Endothelial cell of hepatic sinusoid (primary cell): ENCODE data around the gene NFIA.

Experiments
- in situ Hi-C: cut with HindIII; loops from 2 replicates; pipeline ENCODE4 v1.10.0; 2017; ENCODE audit warnings: low sequenced_read_pairs

The NFIA gene

GRCh38 chr1:61174060-61174795 lies 91.9 kb downstream of the NFIA start:
- in situ Hi-C loops, result no loop called here

DNA sequence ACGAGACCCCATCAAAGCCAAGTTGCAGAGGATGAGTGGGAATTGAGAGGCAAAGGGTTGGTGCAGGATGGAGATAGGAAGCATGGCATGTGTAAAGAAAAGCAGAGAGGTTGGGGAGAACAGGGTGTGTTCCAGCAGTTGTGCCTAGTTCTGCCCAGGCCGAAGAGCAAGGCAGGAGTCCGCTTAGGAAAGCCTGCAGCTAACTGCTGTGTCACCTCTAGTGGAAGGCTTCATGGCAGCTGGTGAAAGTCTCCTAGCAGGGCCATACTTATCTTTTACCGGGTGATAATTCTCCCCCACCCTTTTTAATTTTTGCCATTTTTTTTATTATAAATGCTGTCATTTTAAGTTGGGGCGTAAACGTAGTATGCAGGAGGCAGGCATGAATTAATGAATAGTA lies 93.6 kb downstream of the NFIA start:
- in situ Hi-C loops, result no loop called here

DNA sequence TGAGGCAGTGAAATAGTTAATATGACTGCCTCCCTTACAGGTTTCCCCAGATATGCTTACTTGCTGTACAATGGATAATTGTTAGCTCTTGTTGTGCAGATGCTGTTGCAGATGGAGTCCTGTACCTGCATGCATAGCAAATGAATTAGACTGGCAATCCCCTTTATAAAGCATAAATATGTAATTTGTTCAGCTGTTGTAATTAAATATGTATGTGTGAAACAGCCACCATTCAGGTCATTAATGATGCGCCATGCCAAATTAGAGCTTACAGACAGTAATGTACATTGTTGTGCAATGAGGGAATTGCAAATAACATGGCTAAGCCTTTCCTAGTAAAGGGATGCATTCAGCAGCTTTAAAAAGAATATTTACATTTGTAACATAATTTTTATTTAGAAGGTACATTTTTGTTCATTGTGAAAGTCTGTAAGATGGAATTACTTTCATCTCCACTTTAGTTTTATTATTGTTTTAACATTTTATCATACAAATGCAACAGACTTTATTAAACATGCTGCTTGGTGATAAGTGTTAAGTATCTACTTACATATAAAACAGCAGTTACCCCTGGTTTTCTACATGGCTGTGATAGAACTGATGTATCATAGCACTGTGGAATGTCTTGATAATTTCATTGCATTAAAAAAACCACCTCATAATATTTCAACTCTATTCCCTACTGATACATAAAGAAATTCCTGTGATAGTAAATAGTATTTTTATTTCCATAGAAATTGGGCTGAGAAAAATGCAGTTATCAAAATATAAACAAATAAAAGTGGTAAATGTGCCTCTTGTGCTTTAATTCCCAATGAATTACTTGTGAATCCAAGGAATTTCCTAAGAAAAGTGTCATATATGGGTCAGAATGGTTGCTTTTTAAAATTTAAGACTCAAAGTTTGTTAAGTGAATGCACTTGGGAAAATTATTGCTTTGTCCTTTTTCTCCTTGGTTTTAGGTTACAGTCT lies 99.0 kb downstream of the NFIA start:
- in situ Hi-C loops, result no loop called here

DNA sequence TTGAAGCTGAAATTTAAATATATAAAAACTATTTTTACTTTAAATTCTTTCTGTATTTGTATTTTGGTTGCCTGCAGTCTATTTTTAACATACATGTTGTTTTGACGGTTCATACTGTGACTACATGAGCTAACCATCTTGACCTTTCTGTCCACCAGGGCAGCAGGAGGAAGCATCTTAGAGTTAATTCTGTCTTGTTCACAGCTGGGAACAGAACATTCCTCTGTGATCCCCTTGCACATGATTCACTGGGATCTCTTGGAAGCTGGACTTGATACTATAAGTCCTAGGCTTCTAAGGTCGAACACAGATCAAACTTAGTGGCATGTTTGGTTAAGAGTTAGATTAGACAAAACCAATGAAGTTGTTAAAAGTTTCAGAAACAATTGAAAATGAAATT lies 99.7 kb downstream of the NFIA start:
- in situ Hi-C loops, result no loop called here

DNA sequence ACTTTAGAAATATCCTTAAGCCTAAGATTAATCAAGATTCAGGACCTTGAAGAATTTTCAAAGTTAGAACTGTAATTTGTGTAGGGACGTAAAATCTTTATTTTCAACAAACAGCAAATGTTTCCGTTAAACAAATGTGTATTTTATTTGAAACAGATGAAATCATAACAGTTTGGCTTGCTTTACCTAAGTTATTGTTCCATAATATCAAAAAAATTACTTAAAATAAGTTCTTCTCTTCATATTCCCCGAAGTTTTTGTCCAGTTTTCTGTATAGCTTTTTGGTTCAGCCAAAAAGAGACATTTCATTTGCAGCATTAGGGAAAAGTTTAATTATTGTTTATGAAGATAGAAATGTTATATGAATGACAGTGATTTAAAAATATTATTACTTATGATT lies 100.1 kb downstream of the NFIA start:
- in situ Hi-C loops, result no loop called here

DNA sequence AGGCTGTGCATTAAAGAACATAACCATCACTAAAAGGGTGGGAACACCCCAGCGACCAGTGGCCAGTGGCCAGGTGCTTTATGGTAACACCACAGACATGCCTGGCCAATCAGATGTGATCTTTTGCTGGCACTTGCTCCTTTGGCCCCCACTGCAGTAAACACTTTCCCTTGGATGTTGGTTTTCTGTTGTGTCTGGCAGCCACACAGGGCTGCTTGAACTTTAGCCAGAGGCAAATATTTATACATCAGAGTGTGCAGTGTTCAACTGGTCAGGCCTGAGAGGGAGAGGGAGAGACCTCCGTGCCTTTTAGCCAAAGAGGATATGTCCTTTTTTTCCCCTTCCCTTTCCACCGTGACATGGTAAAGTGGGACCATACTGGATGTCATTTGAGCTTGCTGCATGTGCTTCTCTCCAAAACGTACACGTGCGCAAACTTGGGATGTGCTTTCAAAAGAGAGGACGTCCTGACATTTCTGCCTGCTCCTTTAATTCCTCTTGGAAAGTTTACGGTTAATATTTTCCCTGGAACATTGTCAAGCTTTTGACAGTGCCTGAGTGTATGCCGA lies 101.2 kb downstream of the NFIA start:
- in situ Hi-C loops, result no loop called here

DNA sequence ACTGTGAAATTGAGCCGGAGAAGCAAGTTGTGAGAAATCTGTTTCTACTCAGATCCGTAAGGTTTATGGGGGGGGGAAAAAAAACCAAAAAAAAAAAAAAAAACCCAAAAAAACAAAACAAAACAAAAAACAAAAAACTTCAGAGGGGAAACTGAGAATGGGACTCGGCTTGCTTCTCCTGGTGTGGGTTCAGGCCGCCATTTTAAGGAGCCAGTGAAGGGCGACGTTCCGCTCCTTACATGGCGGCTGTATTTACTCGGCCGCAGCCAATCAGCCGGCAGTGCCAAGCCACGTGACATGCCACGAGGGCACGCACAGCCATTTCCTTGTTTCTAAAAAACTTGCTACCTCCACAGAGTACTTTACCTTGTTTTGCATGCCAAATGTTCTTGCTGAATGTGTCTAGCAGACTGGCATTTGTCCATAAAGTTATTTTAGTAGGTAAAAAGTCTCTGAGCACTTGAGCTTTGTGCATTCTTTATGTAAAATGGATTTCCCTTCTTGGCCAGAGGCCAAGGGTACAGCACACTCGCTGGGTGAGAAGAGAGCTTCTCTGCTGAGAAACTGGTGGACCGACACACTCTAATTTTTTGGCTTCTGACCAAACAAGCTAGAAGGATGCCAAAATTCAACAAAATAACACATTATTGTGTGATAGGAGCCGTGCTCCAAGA lies 101.8 kb downstream of the NFIA start:
- in situ Hi-C loops, result no loop called here

- in situ Hi-C loops, result no loop called here
Observed at GRCh38 chr1:61184714-61185106, 102.3 kb downstream of the NFIA start.

- in situ Hi-C loops, result no loop called here
Observed at GRCh38 chr1:61186753-61187152, 104.4 kb downstream of the NFIA start.

GRCh38 chr1:61187352-61188086 lies 105.2 kb downstream of the NFIA start:
- in situ Hi-C loops, result no loop called here

DNA sequence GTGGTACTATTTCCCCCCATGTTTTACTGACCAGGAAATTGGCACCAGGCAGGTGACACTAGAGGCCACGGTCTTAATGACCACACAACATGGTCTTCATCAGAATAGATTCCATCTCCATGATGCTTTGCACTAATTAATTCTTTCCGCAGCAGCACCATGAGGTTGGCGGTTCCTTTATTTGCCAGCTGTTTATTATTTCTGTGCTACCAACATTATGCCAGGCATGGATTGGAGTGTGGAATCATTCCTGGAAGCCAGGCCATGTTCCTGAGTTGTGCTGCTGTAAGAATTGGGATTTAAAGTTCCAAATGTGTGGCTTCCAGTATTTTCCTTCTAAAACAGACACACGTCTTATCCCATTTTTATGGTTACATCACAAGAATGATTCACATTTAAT lies 107.8 kb downstream of the NFIA start:
- in situ Hi-C loops, result no loop called here

DNA sequence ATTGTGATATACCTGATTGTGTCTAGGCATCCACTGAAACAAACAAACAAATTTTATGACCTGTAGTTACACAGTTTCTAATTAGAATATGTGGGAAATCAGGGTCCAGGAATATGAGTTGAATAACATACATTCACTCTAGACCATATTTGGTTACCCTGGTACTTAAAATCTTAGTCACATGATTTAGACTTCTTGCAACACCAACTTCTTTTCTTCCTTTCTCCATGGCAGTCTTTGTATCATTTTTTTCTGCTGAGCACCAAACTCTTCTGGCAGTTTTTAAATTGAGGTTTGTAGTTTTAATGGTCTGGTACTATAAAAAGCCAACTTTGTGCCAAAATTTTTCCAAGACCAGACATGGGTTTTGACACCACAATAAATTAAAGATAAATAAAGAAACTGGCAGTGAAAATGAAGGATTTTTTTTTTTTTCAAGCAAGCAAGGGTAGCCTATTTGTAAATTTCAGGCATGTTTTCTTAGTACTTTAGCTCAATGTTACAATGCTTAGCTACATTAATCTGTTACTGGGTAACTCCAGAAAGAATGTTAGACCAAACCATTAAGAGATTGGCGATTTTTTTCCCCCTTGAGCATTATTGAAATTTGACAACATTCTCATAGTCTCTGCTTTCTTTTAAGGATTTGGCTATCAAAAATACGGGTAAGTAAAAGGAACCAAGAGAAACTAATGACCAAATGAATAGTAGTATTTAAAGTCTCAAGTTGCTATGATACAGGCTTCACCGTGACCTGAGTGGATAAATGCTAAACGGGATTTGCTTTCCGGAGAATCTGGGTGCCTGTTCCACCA lies 108.5 kb downstream of the NFIA start:
- in situ Hi-C loops, result no loop called here

DNA sequence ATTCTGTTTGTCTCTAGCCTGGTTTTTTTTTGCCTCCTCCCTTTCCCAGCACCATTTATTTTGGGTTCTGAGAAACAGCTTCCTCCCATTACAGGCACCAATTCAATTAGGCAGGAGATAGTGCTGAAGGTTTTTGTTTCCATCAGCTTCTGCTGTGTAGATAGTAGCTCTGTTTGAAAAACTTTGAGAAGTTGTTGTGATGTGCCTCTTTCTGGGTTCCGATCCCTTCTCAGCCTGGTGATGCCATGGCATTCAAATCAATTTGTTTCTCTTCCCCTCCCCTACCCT lies 109.0 kb downstream of the NFIA start:
- in situ Hi-C loops, result no loop called here

- in situ Hi-C loops, result no loop called here
Observed at GRCh38 chr1:61192663-61193330, 110.4 kb downstream of the NFIA start.

- in situ Hi-C loops, result no loop called here
Observed at GRCh38 chr1:61193808-61194207, 111.4 kb downstream of the NFIA start.

DNA sequence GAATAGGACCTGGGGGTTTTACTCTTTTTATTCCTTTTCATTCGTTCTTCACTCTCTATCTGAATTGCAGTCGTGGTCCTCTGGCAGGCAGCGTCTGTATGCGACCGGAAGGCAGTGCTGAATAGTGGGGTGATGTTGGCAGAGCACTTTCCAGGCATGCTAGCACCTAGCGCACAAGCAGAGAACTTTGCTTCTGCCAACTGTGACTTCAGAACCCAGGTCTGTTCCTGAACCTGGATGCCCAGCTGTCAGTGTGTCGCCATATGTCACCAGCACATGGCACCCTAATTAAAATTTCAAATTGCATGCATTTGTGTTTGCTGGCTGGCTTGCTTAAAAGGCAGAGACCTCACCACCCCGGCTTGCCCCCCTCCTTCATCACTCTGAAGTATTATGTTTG lies 116.2 kb downstream of the NFIA start:
- in situ Hi-C loops, result no loop called here

DNA sequence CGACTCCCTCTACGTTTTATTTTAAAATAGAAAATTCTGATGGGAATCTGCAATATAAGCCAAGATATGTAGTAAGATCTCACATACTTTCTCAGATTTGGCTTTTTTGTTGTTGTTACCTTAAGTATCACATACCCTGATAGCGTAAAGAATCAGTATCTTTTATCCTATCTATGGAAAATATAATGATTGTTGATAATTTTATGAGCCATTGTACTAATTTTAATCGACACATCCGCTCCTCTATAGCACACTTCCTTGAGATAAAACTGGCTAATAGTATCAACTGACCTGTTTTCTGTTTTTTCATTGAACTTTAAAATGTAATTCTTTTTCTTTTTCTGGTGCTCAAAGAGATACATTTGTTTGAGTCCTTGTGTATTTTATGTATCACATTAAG lies 118.7 kb downstream of the NFIA start:
- in situ Hi-C loops, result no loop called here

DNA sequence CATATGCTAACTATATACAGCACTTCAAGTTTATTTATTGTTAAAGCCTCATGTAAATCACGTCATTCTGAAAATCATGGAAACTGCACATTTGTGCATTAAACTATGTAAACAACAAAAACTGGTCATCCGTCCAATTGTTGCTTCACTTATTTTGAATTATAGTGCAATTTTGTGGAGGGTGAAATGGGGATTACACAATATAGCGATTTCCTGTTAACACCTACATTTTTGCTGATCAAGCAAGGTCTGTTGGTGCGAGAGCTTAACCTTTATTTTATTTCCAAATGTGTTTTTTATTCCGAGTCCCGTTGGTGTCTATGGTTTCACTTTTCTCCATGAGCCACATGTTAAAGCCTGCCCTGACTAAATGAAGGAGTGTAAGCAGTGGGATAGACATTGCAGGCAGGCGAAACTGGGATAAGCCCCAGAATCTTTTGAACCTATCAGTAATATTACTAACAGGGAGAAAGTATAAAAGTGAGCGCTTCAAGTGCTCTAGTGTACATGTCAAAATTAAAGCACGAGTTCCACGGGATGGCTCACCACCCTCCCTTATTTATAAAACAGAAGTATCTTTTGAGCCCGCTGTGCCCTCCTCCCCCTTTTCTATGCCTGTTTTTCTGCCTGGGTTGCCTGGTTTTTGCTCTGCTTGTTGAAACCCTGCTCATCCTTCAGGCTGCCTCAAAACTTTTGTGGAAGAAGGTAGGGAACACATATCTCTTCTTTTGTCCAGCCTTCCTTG lies 120.7 kb downstream of the NFIA start:
- in situ Hi-C loops, result no loop called here

GRCh38 chr1:61204528-61204927 lies 122.2 kb downstream of the NFIA start:
- in situ Hi-C loops, result no loop called here
